Glutamatergic neuron (in vitro differentiated cells): ENCODE data around the gene FAM210B. TPM values are rescaled to one million over a fixed set of nuclear protein-coding genes. Genes with fewer than 3 reads are reported as not detected.

Experiments
- DNase-seq: peaks from one replicate; pipeline ENCODE4 v3.0.0; 2022
- H3K27ac Mint-ChIP-seq: one replicate; pipeline ENCODE4 v1.8.0; 2020; ENCODE audit warnings: mild to moderate bottlenecking, mixed read lengths, inconsistent platforms; ENCODE audit not compliant: unreplicated experiment
- H3K27me3 Mint-ChIP-seq: one replicate; pipeline ENCODE4 v1.8.0; 2020; ENCODE audit warnings: mild to moderate bottlenecking, moderate library complexity, mixed read lengths, inconsistent platforms; ENCODE audit not compliant: unreplicated experiment
- H3K36me3 Mint-ChIP-seq: one replicate; pipeline ENCODE4 v1.8.0; 2020; ENCODE audit warnings: mild to moderate bottlenecking, mixed read lengths, inconsistent platforms; ENCODE audit not compliant: unreplicated experiment
- H3K4me1 Mint-ChIP-seq: one replicate; pipeline ENCODE4 v1.8.0; 2020; ENCODE audit warnings: mild to moderate bottlenecking, low read depth, mixed read lengths, inconsistent platforms; ENCODE audit not compliant: unreplicated experiment
- H3K4me3 Mint-ChIP-seq: one replicate; pipeline ENCODE4 v1.8.0; 2020; ENCODE audit warnings: mild to moderate bottlenecking, mixed read lengths, inconsistent platforms; ENCODE audit not compliant: unreplicated experiment
- H3K9me3 Mint-ChIP-seq: one replicate; pipeline ENCODE4 v1.8.0; 2020; ENCODE audit warnings: mild to moderate bottlenecking, moderate library complexity, mixed read lengths, inconsistent platforms; ENCODE audit not compliant: unreplicated experiment
- CTCF ChIP-seq: fragments of 200-600 bp; sonication (generic); IDR thresholded peaks from one replicate; pipeline ENCODE4 v1.5.0; 2021; ENCODE audit not compliant: partially characterized antibody, unreplicated experiment
- total RNA-seq: library from RNA; stranded (reverse); fragmentation: NEBNext Ultra II Directional; extraction: Animal tissue kit (Norgen Biotek cat#: 25700); gene quantifications from one replicate; pipeline ENCODE4 v1.2.1, GENCODE V29; 2021; ENCODE audit not compliant: unreplicated experiment

The FAM210B gene
- total RNA-seq, 1 donor from 2014 or later: 86.1 TPM

DNA sequence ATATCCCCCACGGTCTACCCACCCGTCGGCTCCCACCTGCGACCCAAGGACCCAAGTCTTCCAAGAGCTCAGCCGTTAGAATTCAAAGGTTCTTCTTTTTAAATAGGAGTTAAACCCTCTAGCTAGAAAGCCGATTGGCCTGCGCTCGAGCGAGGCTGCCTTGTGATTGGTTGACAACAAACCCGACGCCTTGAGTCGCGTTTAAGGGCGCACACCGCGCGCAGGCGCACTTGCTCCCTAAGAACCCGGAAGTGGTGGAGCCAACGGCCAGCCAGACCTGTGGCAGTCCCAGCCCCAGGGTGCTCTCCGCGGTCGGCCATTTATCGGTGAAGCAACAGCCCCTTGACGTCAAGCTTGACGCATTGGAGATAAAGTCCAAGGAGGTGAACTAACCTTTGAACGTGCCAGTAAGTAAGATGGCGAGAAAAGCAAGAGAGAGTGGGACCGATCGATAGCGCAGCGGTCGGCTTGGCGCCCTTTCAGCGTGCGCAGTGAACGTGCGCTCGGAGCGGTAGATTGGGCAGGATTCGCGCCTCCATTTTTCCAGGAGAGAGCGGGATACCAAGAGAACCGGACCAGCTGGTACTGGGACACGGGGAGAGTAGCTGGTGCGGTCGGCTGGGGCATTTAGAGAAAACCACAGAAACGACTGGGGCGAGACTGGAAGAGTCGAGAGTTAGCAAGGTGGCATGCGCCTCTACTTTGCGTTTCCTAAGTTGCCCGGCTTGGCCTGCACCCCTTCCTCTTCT, 33.5 kb downstream of the FAM210B start, which contains the start of the genes AURKA and CSTF1:
Gene AURKA, minus strand, starts transcription at position 84 of the 749 bp plus-strand sequence. CDS start 4,018 bp downstream, outside the sequence.
Gene CSTF1, plus strand, starts transcription at position 514 of the 749 bp plus-strand sequence. CDS start 2,908 bp downstream, outside the sequence.
- no peaks in the 10 kb centered on the region for H3K9me3 Mint-ChIP-seq
- no peak for TF ChIP-seq CTCF
- H3K27me3 Mint-ChIP-seq: no peaks in the 10 kb centered on the region
- H3K4me3 Mint-ChIP-seq: no peak within 1 kb of the TSS
- no peaks in the 10 kb centered on the region for H3K36me3 Mint-ChIP-seq
- H3K4me1 Mint-ChIP-seq: peaks cover 15% of the 10 kb centered on the region
- H3K27ac Mint-ChIP-seq: peak within 1 kb of the TSS; percentile 52
- DNase-seq: peak; percentile 99

GRCh38 chr20:56392881-56393482, 34.2 kb downstream of the FAM210B start:
- no peak for DNase-seq
- Mint-ChIP-seq H3K27me3 (no peaks in the 10 kb centered on the region), H3K36me3 (no peaks in the 10 kb centered on the region), H3K27ac (peak overlapping the region; percentile 52), H3K4me3 (no peak overlapping the region), H3K9me3 (no peaks in the 10 kb centered on the region), H3K4me1 (peaks cover 15% of the 10 kb centered on the region)
- TF ChIP-seq CTCF: no peak

- DNase-seq: no peak
- H3K27ac Mint-ChIP-seq: no peak overlapping the region
- no peaks in the 10 kb centered on the region for H3K9me3 Mint-ChIP-seq
- peaks cover 15% of the 10 kb centered on the region for H3K4me1 Mint-ChIP-seq
- no peak overlapping the region for H3K4me3 Mint-ChIP-seq
- H3K36me3 Mint-ChIP-seq: no peaks in the 10 kb centered on the region
- no peak for TF ChIP-seq CTCF
- no peaks in the 10 kb centered on the region for H3K27me3 Mint-ChIP-seq
Measured at GRCh38 chr20:56393653-56394052, 34.9 kb downstream of the FAM210B start.

DNA sequence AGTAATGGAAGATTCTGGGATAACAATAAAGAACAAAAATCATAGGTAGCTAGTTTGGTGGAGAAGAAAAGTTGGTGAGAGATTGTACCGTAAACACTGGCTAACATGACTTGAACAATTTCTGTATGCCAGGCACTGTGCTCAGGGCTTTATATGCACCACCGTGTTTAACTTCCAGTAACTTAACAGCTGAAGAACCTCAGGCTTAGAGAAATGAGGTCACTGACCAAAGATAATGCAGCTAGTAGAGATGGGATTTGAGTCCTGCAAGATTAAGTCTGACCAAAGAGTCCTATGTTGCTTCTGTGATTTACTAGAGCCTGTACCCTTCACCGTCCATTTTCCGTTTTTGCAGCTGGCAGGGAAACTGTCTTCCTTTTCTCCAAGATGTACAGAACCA, 36.4 kb downstream of the FAM210B start:
- no peak for DNase-seq
- no peak overlapping the region for H3K4me3 Mint-ChIP-seq
- H3K36me3 Mint-ChIP-seq: no peaks in the 10 kb centered on the region
- H3K27me3 Mint-ChIP-seq: no peaks in the 10 kb centered on the region
- H3K9me3 Mint-ChIP-seq: no peaks in the 10 kb centered on the region
- no peak overlapping the region for H3K27ac Mint-ChIP-seq
- no peak for TF ChIP-seq CTCF
- peaks cover 15% of the 10 kb centered on the region for H3K4me1 Mint-ChIP-seq
